GM10847 (cell line): ENCODE data around the gene TMEM52.

Experiments
- POLR2A ChIP-seq: IDR thresholded peaks from 2 replicates; pipeline ENCODE4 v1.6.1; 2011; ENCODE audit not compliant: insufficient read length; ENCODE audit errors: extremely low read depth

The TMEM52 gene

DNA sequence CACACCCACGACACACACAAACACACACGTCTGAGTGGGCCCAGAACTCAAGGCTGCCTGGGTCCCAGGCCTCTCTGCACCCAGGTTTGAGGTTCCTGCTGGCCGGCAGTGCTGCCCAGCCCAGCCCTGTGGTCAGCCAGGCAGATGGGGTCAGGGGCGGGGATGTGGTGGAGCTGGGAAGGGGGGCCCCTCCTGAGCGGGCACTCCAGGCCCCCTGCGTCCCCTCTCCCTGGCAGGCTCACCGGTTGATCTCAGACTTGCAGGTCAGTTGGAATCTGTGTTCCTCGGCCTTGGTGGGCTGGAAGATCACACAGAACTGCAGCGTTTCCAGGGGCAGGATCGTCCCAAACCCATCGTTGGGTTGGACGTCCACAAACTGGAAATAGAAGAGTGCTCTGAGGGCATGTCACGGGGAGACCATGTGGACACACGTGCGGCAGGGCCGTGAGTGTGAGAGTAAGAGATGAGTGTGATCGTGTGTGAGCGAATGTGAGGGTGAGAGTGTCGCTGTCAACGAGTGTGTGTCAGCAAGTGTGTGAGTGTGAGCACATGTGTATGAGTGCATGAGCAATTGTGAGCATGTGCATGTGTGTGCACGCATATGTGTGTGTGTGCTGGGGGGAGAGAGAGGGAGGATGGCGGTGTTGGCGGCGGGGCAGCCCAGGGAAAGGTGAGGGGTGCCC, 19.7 kb upstream of the TMEM52 start:
- TF ChIP-seq POLR2A = no peak

DNA sequence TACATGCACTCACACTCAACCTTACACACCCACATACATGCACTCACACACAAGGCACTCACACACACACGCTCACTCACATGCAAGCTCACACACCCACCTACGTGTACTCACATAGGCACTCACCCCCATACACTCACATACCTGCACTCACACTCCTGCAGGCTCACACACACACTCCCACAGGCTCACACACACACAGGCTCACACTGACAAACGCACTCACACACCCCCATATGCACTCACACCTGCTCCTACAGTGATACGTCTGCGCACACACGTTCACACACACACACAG, 19.1 kb upstream of the TMEM52 start:
- no peak for TF ChIP-seq POLR2A

DNA sequence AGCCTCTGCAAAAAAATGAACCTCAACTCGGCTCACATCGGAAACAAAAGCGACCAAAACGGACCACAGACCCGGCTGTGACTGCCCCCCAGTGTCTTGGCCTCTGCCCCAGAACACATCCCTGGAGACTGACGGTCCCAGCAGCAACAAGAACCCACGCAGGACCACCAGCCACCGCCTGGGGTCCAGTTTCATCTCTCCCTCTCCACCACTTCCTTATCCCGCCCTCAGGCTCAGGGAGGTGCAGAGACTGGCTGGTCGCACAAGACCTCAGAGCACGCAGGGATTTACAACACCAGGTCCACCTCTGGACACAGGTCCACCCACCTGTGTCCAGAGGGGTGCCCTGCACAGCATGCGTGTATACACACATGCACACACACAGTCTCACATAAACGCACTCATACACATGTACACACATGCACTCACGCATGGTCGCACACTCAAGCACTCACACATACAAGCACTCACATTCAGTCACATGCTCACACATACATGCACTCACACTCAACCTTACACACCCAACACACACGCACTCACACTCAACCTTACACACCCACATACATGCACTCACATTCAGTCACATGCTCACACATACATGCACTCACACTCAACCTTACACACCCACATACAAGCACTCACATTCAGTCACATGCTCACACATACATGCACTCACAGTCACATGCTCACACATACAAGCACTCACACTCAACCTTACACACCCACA, 18.6 kb upstream of the TMEM52 start:
- no peak for TF ChIP-seq POLR2A

DNA sequence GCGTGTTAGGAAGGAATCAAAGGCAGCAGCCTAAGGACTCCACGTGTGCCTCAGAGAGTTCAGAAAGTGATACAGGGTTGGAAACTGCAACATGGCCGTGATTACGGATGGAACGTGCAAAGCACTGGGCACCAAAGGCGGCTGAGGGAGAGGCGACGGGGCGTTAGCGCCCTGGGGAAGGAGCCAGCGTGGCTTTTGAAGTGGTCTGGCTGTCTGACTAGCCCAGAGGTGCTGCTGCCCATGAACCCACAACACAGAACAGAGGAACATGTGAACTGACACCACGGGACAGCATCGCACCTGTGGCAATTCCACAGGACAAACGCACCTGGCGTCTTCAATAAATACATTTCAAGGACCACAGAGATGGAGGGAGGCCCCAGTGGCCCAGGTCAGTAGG, 18.0 kb upstream of the TMEM52 start:
- no peak for TF ChIP-seq POLR2A

DNA sequence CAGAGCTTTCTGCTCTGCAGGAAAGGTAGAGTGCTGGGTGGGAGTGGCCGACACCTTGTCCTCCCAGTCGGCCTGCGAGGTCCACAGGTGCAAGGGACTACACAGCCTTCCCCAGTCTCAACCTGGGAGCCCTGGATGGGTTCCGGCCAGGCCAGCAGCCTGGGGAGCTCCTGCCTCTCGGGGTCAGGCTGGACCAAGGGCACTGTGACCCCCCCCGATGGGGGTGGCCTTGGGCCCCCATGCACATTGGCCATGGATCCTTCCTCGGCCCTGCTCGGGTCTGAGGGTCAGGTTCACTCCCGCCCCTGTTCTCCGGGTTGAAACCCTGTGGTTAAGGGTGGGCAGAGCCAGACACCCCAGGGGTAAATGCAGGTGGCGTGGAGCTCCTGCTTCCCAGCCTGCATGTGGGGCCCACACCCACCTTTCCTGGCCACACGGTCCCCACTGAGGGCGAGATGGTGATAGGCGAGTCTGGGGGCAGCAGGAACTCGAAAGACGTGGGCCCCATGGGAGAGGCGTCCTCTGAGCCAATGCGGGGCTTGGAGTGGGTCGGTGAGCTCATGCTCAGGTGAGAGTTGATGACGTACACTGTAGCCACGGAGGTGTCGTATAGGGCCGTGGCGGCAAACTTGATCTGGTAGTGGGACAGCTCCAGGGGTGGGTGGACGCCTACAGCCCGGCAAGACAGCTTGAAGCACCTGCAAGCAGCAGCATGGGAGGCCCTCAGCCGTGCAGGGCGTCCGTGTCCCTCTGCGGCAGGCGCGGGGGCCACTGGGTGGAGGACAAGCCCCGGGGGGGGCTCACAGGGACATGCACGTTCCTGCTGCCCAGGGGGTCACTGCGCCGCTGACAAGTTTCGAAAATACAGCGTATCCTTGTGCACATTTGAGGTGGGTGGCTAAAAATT, 10.8 kb upstream of the TMEM52 start:
- no peak for TF ChIP-seq POLR2A

DNA sequence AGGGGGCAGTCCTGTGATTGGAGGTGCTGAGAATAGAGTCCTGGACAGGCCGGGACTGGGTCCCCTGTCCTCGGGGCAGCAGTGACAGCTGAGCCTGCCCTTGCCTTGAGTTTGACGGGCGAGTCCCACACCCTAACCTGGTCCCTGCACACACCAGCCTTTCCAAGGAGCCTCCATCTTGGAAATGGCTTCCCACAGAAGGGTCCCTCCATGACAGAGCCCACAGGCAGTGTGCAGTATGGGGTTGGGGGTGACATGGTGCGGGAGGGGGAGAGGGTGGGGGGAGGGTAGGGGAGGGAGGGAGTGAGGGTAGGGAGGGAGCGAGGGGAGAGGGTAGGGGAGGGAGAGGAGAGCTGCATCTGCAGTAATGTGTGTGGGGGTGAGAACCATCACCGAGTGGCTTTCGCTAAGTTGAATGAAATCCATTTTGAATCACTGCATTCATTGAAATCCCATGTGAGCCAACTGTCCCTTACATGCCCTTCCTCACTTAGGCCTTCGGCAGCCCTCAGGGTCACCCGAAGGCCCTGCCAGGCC, 10.1 kb upstream of the TMEM52 start:
- TF ChIP-seq POLR2A = no peak

DNA sequence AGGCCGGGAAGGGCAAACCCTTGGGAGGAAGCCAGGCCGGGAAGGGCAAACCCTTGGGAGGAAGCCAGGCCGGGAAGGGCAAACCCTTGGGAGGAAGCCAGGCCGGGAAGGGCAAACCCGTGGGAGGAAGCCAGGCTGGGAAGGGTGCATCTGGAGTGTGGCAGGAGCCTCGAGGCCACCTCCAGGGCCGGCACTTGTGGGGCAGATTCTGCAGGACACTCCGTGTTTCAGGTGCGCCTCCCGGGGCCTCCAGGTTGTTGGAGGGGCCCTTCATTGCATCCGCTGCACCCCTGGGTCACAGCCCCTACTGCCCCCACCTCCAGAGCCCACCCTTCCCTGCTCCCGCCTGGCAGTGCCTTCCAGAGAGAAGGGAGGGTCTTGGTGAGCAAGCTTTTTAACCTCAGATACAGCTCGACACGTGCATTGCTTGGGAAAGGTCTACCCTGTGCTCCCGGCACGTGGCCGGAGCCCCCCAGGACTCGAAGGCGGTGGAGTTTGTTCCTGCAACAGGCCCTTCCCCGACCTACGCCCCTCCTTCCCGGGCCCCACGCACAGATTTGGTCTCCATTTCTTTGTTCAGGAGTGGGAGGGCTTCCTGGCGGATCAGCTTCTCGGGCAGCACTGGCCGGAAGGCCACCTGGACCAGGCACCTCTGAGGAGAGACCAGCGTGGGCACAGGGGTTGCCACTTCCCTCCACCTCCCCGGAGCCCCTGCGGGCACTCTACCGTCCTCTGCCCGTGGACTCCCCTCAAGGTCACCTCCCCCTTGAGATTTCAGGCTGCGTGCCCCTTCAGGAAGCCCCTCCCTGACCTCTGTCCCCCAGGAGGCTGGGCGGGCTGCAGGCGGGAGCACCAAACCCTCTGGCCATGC, 9.4 kb upstream of the TMEM52 start:
- TF ChIP-seq POLR2A = no peak

DNA sequence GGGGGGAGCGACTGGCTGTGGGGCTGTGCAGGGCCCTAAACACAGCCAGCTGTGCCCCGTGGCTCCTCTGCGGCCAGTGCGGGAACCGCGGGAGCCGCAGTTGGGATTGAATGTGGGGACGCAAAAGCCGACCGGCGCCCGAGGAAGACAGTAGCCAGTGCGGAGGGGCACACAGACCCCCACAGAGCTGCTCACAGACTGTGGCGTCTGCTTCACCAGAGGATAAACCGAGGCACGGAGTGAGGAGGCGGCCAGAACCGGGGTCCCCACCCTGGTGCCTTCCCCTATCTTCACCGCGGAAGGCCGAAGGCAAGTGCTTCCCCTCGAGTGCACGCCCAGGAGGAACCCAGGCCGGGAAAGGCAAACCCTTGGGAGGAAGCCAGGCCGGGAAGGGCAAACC, 8.7 kb upstream of the TMEM52 start:
- no peak for TF ChIP-seq POLR2A

DNA sequence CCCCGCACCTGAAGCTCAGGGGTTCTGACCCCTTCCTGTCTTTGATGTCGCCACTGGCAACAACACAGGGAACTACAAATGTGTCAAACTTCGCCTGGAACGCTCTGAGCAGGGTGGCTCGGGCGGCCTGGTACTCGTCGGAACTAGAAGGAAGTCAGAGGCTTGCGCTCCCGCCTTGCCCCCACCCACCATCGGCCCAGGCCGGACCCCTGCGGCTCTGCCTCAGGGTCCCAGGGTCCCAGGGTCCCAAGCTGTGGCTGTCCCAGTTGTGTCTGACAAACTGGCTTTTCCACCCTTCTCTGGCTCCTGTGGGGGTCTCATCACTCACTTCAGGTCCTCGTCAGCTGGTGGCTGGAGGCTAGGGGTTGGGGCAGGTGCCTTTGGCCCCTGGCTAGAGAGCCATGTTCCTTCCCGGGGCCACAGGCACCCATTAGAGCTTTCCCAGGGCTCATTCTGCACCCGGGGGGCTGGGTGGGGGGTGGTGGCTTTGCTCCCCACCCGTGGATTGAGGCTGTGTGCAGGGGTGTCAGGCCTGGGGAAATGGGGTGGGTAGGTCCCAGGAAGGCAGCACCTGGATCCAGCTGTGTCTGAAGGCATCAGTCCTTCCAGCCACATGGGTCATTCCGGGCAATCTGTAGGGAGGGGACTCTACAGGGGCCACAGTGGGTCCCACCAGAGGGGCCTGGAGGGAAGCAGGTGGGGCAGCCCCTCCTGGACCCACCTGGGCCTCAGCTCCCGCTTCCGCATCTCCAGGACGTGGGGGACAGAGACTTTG, 8.0 kb upstream of the TMEM52 start:
- TF ChIP-seq POLR2A = no peak

DNA sequence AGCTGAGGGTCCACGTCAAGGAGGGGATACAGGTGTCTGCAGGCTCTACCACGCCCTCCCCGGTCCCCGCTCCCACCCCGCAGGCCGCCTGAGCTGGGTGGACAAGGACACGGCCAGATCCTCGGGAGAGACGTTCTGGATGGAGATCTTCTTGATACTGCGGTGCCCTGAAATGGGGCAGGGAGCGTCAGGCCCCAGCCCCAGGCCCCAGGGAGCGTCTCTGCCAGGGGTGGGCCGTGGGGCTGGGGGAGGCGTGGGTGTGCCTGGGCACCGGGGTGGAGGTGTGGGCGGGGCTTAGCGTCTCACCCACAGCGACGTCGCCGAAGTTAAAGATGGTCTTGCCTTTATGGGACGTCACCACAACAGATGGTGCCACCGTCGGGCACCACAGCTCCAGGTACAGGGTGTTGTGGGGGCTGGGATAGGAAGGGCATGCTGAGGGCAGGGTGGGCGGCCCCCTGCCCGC, 7.3 kb upstream of the TMEM52 start:
- TF ChIP-seq POLR2A = no peak

DNA sequence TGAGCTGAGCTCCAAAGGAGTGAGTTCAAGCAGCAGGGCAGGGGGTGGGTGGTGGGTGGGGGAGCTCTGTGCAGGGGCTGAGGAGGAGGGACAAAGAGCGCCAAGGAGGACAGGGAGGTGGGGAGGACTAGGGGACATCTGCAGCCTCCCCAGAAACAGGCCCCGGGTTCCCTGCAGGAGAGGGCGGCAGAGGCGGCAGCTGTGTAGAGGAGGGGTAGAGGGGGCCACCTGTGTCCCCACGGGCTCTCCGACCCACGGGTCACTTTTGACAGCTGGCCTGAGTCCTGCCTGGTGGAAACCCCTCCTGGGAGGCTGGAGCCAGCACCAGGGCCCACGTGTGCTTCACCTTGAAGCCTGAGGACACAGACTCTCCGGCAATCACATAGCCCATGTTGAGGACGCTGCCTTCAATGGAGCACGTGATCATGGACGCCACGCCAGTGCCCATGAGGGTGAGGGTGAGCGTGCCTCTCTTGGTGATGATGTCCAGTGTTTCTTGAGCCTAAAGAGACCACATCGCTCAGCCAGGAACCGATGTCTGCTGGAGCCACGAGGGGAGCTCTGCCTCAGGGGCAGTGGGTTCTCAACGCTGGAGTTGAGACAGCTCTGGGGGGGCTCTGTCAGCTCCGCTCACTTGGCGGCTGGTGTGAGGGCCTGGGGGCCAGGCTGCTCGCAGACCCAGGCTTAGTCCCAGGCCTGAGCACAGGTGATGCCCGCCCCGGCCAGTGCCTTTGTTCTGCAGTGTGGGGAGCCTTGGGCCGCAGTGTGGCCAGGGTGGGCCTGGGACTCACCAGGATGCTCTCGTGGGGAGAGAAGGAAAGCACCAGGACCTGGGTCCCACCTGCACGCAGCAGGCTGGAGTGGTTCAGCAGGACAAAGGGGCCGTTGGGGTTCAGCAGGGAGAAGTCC, 6.6 kb upstream of the TMEM52 start:
- no peak for TF ChIP-seq POLR2A

DNA sequence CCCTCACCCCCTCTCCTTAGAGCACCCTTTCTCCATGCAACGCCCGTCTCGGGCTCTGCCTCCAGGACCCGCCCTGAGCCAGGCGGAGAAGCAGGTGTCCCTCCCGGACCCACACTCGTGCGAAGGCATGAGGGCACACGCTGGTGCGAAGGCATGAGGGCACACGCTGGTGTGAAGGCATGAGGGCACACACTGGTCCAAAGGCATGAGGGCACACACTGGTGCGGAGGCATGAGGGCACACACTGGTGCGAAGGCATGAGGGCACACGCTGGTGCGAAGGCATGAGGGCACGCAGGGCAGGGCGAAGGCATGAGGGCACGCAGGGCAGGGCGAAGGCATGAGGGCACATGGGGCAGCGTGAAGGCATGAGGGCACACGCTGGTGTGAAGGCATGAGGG, 5.8 kb upstream of the TMEM52 start:
- no peak for TF ChIP-seq POLR2A

DNA sequence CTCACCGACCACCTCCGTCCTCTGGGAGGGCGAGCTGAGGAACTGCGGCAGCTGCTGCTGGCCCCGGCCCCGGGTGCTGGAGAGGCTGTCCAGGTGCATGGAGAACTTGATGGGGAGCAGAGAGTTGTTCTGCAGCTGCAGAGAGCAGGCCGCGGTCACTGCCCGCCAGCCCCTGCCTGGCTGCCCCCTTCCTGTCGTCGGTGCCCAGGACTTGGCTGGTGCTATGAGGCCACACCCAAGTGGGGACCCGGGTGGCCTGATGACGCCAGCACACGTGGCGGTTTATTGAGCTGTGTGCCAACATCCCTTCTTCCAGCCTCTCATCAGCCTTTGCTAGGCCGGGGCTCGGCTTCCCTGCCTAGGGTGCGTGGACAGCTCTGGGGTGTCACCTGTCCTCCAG, 5.3 kb upstream of the TMEM52 start:
- TF ChIP-seq POLR2A = no peak
